ENCODE measurements around the gene CYB5R3.

GRCh38 chr22:42639541-42640241, 9.5 kb downstream of the CYB5R3 start:
- no peak for TF ChIP-seq CHD2 (IDR thresholded peaks at IDR 0.05; ENCODE audit: low read length, partially characterized antibody)
- no peak for TF ChIP-seq CTCF (IDR thresholded peaks at IDR 0.05)

Data from SK-N-SH (cell line).